A549 (cell line): ENCODE results near the gene PCYT2. TPM values are rescaled to one million over a fixed set of nuclear protein-coding genes. Genes with fewer than 3 reads are reported as not detected.

Source experiments
- ATAC-seq, 2 experiments: fragments of 200-7000 bp in 1 of 2; fragments of >200 bp in 1 of 2; cut with Nextera tagmentation in 1 of 2; cut with Tn5 transposase in 1 of 2; 3 replicates each; pipeline versions ENCODE4 v1.8.0 to v1.9.1; 2018 to 2020; ENCODE audit warnings: mild to moderate bottlenecking in 1 of 2, moderate library complexity in 1 of 2
- CTCF ChIA-PET: fragments of 300-600 bp; sonication (Branson Sonifier 250); formaldehyde crosslinking; extraction: SDS; loops from one replicate; lab custom pipeline; 2021; ENCODE audit warnings: antibody characterized with exemption, inconsistent platforms; lab: Yijun Ruan, JAX
- POLR2A ChIA-PET: fragments of 350-600 bp; formaldehyde crosslinking; extraction: SDS; loops from one replicate; lab custom pipeline; 2021; ENCODE audit warnings: antibody characterized with exemption, inconsistent platforms; lab: Yijun Ruan, JAX
- DNase-seq, 2 experiments: peaks; one replicate each; pipeline versions ENCODE4 v3.0.0 to v3.0.0-alpha.2; 2011 to 2016; ENCODE audit warnings: low read depth in 1 of 2, low spot score in 1 of 2
- FAIRE-seq: peaks from 2 replicates; lab custom pipeline; 2011; peaks lifted over from hg19 to GRCh38; lab: Jason Lieb, UNC
- H3K27ac ChIP-seq, 2 experiments: fragments of >200 bp; sonication (Bioruptor Twin); formaldehyde crosslinking; 3 replicates each; pipeline ENCODE4 v1.5.1; 2016 to 2017
- H3K4me1 ChIP-seq: fragments of >200 bp; sonication (Bioruptor Twin); formaldehyde crosslinking; 3 replicates; pipeline ENCODE4 v1.6.1; 2016
- H3K4me2 ChIP-seq: fragments of >200 bp; sonication (Bioruptor Twin); formaldehyde crosslinking; 3 replicates; pipeline ENCODE4 v1.6.1; 2016
- H3K4me3 ChIP-seq: fragments of >200 bp; sonication (Bioruptor Twin); formaldehyde crosslinking; 3 replicates; pipeline ENCODE4 v1.5.1; 2016
- H3K9me3 ChIP-seq: fragments of >200 bp; sonication (Bioruptor Twin); formaldehyde crosslinking; 3 replicates; pipeline ENCODE4 v1.6.1; 2016
- CEBPB ChIP-seq, 2 experiments: fragments of >200 bp in 1 of 2; sonication (Bioruptor Twin) in 1 of 2; formaldehyde crosslinking in 1 of 2; IDR thresholded peaks; 2 replicates each; pipeline ENCODE4 v1.6.1; 2012 to 2016
- EHF ChIP-seq: fragments of 250-450 bp; sonication (Bioruptor Pico); IDR thresholded peaks from 2 replicates; pipeline ENCODE4 v1.5.0; 2020; ENCODE audit warnings: mild to moderate bottlenecking
- FOSL2 ChIP-seq, 2 experiments: fragments of 450-650 bp in 1 of 2; fragments of >200 bp in 1 of 2; sonication (Bioruptor Twin) in 1 of 2; formaldehyde crosslinking; IDR thresholded peaks; 2 replicates each; pipeline versions ENCODE4 v1.5.0 to v1.6.1; 2016 to 2020; ENCODE audit warnings: mild to moderate bottlenecking in 1 of 2, moderate library complexity in 1 of 2
- KDM5A ChIP-seq: fragments of 200-600 bp; sonication (generic); IDR thresholded peaks from 2 replicates; pipeline ENCODE4 v1.6.1; 2016; ENCODE audit warnings: antibody characterized with exemption, mild to moderate bottlenecking
- NPAS2 ChIP-seq: fragments of 250-450 bp; sonication (Bioruptor Pico); IDR thresholded peaks from 2 replicates; pipeline ENCODE4 v1.8.0; 2022; ENCODE audit warnings: mild to moderate bottlenecking, moderate library complexity, borderline replicate concordance
- RCOR1 ChIP-seq: fragments of 150-350 bp; IDR thresholded peaks from 2 replicates; pipeline ENCODE4 v1.6.1; 2014; ENCODE audit warnings: antibody characterized with exemption, low read length, low read depth
- TP53 ChIP-seq: fragments of 250-450 bp; sonication (Bioruptor Pico); IDR thresholded peaks from 2 replicates; pipeline ENCODE4 v1.5.0; 2021; ENCODE audit warnings: mild to moderate bottlenecking, moderate library complexity
- ZC3H11A ChIP-seq: fragments of 450-650 bp; IDR thresholded peaks from 2 replicates; pipeline ENCODE4 v1.6.1; 2014; ENCODE audit warnings: antibody characterized with exemption, mild to moderate bottlenecking
- WGBS: methylation state at CpG from one replicate; pipeline ENCODE4 v1.1.6; 2017; ENCODE audit errors: missing lambda C conversion rate; 5-methylcytosine and 5-hydroxymethylcytosine counted together
- polyA plus RNA-seq, 4 experiments: library from polyadenylated mRNA; depleted of rRNA in 3 of 4; stranded (reverse); fragments of >200 nt; fragmentation: RNase III in 1 of 4; extraction: RNeasy Plus Mini Kit Qiagen cat#74134 plus additional on column Dnase treatment in 1 of 4; gene quantifications; 2 replicates in 3 of 4; 3 replicates in 1 of 4; pipeline ENCODE4 v1.2.3, GENCODE V29; 2011 to 2017
- TF ChIP-seq, protein P1 (sequence below): fragments of 200-600 bp; sonication (generic); IDR thresholded peaks from 2 replicates; pipeline ENCODE4 v1.6.1; 2016; ENCODE audit warnings: antibody characterized with exemption, mild to moderate bottlenecking, moderate library complexity
- TF ChIP-seq, protein P2 (sequence below): fragments of >200 bp; sonication (Bioruptor Twin); formaldehyde crosslinking; IDR thresholded peaks from 3 replicates; pipeline ENCODE4 v1.6.1; 2016
- TF ChIP-seq, protein P3 (sequence below): fragments of >200 bp; sonication (Bioruptor Twin); formaldehyde crosslinking; IDR thresholded peaks from 3 replicates; pipeline ENCODE4 v1.5.1; 2016
- TF ChIP-seq, protein P4 (sequence below): fragments of >200 bp; sonication (Bioruptor Twin); formaldehyde crosslinking; IDR thresholded peaks from 2 replicates; pipeline ENCODE4 v1.6.1; 2016

PCYT2 gene
- polyA plus RNA-seq, 2 of the 4 experiments (the other 2 are of a cell fraction), result 7.1 to 17.0 TPM

DNA sequence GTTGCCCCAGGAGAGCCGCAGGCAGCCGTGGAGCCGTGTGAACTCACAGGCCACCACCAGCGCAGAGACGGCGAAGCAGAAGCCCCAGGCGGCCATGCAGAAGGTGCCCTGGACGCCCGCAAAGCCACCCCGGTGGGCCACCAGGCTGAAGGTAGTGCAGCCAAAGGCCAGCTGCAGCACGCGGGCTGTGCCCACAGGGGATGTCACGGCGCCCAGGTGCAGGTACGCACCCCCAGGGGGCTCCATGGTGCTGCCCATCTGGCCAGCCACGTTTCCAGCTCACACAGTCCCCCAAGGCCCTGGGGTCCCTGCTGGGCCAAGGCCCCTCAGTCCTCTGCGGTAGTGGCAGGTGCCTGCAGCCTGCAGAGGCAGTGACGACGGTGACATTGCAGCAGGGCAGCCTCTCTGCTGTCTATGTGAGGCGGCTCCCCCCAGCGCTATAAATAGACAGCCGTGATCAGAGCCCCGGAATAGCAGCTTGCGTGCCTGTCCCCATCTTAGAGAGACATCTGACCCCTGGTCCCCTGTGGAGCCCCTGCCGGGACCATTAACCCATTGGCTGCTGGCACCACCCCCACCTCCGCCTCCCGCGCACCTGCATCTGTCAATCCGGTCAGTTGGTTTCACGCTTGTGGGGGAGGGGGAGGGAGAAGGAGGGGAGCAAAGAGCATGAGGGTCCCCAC is 30.4 kb upstream of the PCYT2 start:
- POLR2A ChIA-PET, result no interaction called here
- ATAC-seq, result no peak
- CTCF ChIA-PET, result interaction anchor here (1.0 to 17.3 kb wide), 6 partner anchors 9 to 89 kb away, joined by 3 to 170 read pairs (median 8); partner anchors contain the start of genes CENPX, LRRC45, MAFG and NOTUM

DNA sequence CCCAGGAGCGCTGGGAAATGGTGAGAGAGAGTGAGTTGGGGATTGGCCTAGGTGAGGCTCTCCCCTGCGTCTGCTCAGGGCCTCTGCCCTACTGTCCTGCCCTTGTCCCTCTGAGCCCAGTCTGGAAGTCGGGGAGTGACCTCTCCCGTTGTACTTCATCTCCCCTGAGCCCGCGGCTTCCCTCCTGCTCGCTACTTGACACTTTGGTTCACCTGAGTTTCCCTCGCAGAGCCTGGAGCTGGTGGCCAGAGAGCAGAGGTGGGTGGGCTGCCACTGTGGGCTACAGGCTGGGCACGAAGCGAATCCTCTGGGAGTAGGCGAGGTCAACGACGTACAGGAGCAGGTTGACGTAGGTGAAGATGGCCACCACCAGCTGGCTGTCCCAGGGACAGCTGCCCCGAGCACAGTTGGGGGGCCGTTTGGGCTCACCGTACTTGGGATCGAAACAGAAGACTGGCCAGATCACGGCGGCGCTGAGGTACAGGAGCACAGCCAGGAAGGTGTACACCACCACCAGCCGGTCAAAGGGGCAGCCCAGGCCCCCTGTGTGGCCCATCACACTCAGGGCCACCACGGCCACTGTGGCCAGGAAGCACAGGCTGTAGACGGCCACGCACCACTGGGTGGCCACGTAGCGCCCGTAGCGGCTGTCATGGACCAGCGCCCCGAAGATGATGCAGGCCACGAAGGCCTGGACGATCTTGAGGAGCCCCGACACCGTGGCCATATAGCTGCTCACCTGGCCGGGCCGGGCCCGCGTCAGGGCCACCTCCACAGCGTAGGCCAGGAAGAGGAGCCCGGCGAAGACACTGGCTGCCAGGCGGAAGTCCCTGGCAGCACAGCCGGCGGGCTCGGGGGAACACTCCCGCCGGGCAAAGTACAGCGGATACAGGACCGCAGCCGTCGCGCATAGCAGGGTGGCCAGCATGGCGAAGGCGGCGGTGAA is 29.6 kb upstream of the PCYT2 start:
- ChIA-PET CTCF (interaction anchor here (1.0 to 4.3 kb wide), 8 partner anchors 10 to 89 kb away, joined by 3 to 29 read pairs (median 6); partner anchors contain the start of genes CENPX, LRRC45, MAFG and NOTUM), POLR2A (no interaction called here)
- no peak overlapping the region for H3K27ac ChIP-seq
- no peak overlapping the region for H3K4me2 ChIP-seq
- no peaks in the 10 kb centered on the region for H3K9me3 ChIP-seq
- FAIRE-seq (no peak), ATAC-seq (no peak), DNase-seq (no peak)
- WGBS, result 87% methylated on average over 55 of the region's 56 CpGs
- TF ChIP-seq CEBPB (IDR thresholded peaks at IDR 0.05) (no peak), TP53 (CRISPR knock-in tag) (no peak), ZC3H11A (no peak), FOSL2 (IDR thresholded peaks at IDR 0.05) (no peak), FOSL2 (CRISPR knock-in tag; IDR thresholded peaks at IDR 0.05) (no peak), EHF (no peak), KDM5A (no peak), NPAS2 (CRISPR knock-in tag) (no peak), RCOR1 (no peak)
- TF ChIP-seq, protein P1, sequence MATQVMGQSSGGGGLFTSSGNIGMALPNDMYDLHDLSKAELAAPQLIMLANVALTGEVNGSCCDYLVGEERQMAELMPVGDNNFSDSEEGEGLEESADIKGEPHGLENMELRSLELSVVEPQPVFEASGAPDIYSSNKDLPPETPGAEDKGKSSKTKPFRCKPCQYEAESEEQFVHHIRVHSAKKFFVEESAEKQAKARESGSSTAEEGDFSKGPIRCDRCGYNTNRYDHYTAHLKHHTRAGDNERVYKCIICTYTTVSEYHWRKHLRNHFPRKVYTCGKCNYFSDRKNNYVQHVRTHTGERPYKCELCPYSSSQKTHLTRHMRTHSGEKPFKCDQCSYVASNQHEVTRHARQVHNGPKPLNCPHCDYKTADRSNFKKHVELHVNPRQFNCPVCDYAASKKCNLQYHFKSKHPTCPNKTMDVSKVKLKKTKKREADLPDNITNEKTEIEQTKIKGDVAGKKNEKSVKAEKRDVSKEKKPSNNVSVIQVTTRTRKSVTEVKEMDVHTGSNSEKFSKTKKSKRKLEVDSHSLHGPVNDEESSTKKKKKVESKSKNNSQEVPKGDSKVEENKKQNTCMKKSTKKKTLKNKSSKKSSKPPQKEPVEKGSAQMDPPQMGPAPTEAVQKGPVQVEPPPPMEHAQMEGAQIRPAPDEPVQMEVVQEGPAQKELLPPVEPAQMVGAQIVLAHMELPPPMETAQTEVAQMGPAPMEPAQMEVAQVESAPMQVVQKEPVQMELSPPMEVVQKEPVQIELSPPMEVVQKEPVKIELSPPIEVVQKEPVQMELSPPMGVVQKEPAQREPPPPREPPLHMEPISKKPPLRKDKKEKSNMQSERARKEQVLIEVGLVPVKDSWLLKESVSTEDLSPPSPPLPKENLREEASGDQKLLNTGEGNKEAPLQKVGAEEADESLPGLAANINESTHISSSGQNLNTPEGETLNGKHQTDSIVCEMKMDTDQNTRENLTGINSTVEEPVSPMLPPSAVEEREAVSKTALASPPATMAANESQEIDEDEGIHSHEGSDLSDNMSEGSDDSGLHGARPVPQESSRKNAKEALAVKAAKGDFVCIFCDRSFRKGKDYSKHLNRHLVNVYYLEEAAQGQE, result no peak
- TF ChIP-seq, protein P2, sequence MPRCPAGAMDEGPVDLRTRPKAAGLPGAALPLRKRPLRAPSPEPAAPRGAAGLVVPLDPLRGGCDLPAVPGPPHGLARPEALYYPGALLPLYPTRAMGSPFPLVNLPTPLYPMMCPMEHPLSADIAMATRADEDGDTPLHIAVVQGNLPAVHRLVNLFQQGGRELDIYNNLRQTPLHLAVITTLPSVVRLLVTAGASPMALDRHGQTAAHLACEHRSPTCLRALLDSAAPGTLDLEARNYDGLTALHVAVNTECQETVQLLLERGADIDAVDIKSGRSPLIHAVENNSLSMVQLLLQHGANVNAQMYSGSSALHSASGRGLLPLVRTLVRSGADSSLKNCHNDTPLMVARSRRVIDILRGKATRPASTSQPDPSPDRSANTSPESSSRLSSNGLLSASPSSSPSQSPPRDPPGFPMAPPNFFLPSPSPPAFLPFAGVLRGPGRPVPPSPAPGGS, result no peak
- peaks cover 13% of the 10 kb centered on the region; the same call in 2 of the 3 replicates for H3K4me1 ChIP-seq
- H3K4me3 ChIP-seq, result no peak overlapping the region

More for the DNA sequence above, 30.4 kb upstream of the PCYT2 start:
- Histone ChIP-seq H3K9me3 (no peaks in the 10 kb centered on the region), H3K27ac (no peak overlapping the region), H3K4me1 (peaks cover 5% of the 10 kb centered on the region; the same call in 2 of the 3 replicates), H3K4me2 (no peak overlapping the region), H3K4me3 (no peak overlapping the region)
- FAIRE-seq (no peak), DNase-seq (no peak)
- TF ChIP-seq, protein P3, sequence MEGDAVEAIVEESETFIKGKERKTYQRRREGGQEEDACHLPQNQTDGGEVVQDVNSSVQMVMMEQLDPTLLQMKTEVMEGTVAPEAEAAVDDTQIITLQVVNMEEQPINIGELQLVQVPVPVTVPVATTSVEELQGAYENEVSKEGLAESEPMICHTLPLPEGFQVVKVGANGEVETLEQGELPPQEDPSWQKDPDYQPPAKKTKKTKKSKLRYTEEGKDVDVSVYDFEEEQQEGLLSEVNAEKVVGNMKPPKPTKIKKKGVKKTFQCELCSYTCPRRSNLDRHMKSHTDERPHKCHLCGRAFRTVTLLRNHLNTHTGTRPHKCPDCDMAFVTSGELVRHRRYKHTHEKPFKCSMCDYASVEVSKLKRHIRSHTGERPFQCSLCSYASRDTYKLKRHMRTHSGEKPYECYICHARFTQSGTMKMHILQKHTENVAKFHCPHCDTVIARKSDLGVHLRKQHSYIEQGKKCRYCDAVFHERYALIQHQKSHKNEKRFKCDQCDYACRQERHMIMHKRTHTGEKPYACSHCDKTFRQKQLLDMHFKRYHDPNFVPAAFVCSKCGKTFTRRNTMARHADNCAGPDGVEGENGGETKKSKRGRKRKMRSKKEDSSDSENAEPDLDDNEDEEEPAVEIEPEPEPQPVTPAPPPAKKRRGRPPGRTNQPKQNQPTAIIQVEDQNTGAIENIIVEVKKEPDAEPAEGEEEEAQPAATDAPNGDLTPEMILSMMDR, result no peak
- TF ChIP-seq, protein P4, sequence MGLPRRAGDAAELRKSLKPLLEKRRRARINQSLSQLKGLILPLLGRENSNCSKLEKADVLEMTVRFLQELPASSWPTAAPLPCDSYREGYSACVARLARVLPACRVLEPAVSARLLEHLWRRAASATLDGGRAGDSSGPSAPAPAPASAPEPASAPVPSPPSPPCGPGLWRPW, result no peak
- WGBS, result 62% methylated on average over 30 of the region's 30 CpGs
